ENCODE data around the gene PGLYRP1. TPM values are rescaled to one million over a fixed set of nuclear protein-coding genes. Genes with fewer than 3 reads are reported as not detected.

PGLYRP1 gene
- polyA plus RNA-seq, 1 of the 3 experiments (the other 2 are of a cell fraction) = not detected

DNA sequence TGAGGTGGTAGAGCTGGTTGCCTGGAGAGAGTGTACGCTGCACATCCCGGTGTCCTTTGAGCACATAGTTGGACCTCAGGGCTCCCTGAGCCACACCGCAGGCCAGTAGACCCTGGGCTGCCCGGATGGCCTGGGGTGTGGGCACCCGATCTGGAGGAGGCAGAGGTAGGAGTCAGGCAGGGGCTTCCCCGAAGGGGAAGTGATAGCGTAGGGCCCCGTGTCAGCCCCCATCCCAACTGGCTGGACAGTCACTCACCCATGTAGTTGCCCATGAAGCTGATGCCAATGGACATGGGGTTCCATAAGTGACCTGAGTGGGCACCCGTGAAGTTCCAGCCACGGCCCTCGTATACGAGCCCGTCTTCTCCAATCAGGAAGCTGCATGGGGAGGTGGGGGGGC is 3.6 kb downstream of the PGLYRP1 start:
- Histone ChIP-seq H3K27me3 (ENCODE audit: insufficient read depth) (no peaks in the 10 kb centered on the region), H3K9me3 (no peaks in the 10 kb centered on the region), H3K4me2 (no peak overlapping the region), H3F3A (replicated peaks; ENCODE audit: insufficient read depth) (peaks cover 18% of the 10 kb centered on the region), H3K79me2 (ENCODE audit: insufficient read depth) (no peaks in the 10 kb centered on the region), H3K4me3 (ENCODE audit: low read depth in 2 of 2, low read length in 1 of 2) (no peak overlapping the region), H3K9me2 (no peaks in the 10 kb centered on the region), H3K27ac (ENCODE audit: low read depth in 2 of 2, low read length in 1 of 2) (no peak overlapping the region), H3K36me3 (replicated peaks in 1 of 2; ENCODE audit: control insufficient read depth in 1 of 2, insufficient read depth in 2 of 2, low read length in 1 of 2) (no peaks in the 10 kb centered on the region), H4K20me1 (ENCODE audit: insufficient read depth) (peaks cover 33% of the 10 kb centered on the region), H2AFZ (ENCODE audit: low read depth) (no peak overlapping the region), H3K9ac (no peak overlapping the region), H3K4me1 (ENCODE audit: control insufficient read depth in 1 of 2, insufficient read depth in 2 of 2, low read depth in 1 of 2, low read length in 1 of 2) (peaks cover 0 to 21% of the 10 kb centered on the region in 2 experiments; a peak in 2 of 4 replicates)
- ChIA-PET CTCF (interaction anchor here (1.1 to 5.1 kb wide), 4 partner anchors 9 to 246 kb away, joined by 3 to 82 read pairs (median 14); no protein-coding TSS in a partner anchor), POLR2A (no interaction called here)
- WGBS (ENCODE audit: low lambda C conversion rate) = 95% methylated on average over 11 of the region's 13 CpGs
- no peak for DNase-seq
- TF ChIP-seq EP300 (IDR thresholded peaks at IDR 0.05; ENCODE audit: borderline replicate concordance in 1 of 2, low read depth in 1 of 2, low read length in 1 of 2) = no peak
- TF ChIP-seq CHD2 (IDR thresholded peaks at IDR 0.05; ENCODE audit: low read length, partially characterized antibody) = no peak
- TF ChIP-seq YY1 (IDR thresholded peaks at IDR 0.05; ENCODE audit: low read depth) = no peak
- TF ChIP-seq, protein P1, sequence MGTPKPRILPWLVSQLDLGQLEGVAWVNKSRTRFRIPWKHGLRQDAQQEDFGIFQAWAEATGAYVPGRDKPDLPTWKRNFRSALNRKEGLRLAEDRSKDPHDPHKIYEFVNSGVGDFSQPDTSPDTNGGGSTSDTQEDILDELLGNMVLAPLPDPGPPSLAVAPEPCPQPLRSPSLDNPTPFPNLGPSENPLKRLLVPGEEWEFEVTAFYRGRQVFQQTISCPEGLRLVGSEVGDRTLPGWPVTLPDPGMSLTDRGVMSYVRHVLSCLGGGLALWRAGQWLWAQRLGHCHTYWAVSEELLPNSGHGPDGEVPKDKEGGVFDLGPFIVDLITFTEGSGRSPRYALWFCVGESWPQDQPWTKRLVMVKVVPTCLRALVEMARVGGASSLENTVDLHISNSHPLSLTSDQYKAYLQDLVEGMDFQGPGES (IDR thresholded peaks at IDR 0.05; ENCODE audit: low read depth, low read length) = no peak
- no peak for TF ChIP-seq EZH2phosphoT487 (IDR thresholded peaks at IDR 0.05; ENCODE audit: borderline replicate concordance, low read depth)
- TF ChIP-seq MEF2A (IDR thresholded peaks at IDR 0.05; ENCODE audit: borderline replicate concordance, low read depth) = no peak

DNA sequence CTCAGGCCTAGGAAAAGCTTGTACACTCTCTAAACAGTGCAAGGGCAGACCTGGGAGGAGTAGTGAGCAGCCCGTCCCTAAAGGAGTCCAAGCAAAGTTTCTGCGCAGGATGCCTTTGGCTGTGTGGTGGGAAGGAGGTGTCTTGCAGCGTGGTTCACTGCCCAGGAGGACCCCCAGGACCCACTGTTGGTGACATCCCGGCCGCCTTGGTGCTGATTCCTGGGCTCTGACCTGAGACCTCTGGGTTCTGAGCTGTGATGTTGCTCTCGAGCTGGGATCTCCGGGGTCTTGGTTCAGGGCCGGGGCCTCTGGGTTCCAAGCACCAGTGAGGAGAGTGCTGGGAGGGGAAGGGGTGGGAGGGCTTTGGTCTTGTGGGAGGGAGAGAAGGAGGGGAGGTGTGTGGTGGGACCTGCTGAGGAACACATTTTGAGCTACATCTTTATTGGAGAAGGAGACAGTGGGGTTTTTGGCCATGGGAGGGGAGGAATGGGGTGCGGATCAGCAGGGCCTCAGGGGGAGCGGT is 4.1 kb downstream of the PGLYRP1 start:
- POLR2A ChIA-PET = no interaction called here
- TF ChIP-seq, protein P1 (IDR thresholded peaks at IDR 0.05; ENCODE audit: low read depth, low read length) = no peak
- TF ChIP-seq CHD2 (IDR thresholded peaks at IDR 0.05; ENCODE audit: low read length, partially characterized antibody) (no peak), MXI1 (IDR thresholded peaks at IDR 0.05; ENCODE audit: low read depth, low read length) (no peak), NFIC (IDR thresholded peaks at IDR 0.05; ENCODE audit: borderline replicate concordance) (no peak), NRF1 (IDR thresholded peaks at IDR 0.05; ENCODE audit: low read depth, low read length) (no peak), JUND (IDR thresholded peaks at IDR 0.05) (no peak), FOXM1 (IDR thresholded peaks at IDR 0.05; ENCODE audit: low read depth) (no peak), POLR2AphosphoS5 (IDR thresholded peaks at IDR 0.05; ENCODE audit: low read depth, low read length) (no peak)
- TF ChIP-seq, protein P2, sequence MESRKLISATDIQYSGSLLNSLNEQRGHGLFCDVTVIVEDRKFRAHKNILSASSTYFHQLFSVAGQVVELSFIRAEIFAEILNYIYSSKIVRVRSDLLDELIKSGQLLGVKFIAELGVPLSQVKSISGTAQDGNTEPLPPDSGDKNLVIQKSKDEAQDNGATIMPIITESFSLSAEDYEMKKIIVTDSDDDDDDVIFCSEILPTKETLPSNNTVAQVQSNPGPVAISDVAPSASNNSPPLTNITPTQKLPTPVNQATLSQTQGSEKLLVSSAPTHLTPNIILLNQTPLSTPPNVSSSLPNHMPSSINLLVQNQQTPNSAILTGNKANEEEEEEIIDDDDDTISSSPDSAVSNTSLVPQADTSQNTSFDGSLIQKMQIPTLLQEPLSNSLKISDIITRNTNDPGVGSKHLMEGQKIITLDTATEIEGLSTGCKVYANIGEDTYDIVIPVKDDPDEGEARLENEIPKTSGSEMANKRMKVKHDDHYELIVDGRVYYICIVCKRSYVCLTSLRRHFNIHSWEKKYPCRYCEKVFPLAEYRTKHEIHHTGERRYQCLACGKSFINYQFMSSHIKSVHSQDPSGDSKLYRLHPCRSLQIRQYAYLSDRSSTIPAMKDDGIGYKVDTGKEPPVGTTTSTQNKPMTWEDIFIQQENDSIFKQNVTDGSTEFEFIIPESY (IDR thresholded peaks at IDR 0.05; ENCODE audit: borderline replicate concordance, low read depth) = no peak
- CTCF ChIA-PET = interaction anchor here (1.1 to 5.1 kb wide), 4 partner anchors 9 to 246 kb away, joined by 3 to 82 read pairs (median 14); no protein-coding TSS in a partner anchor
- Histone ChIP-seq H3K9ac (no peak overlapping the region), H3K4me2 (no peak overlapping the region), H2AFZ (ENCODE audit: low read depth) (no peak overlapping the region), H3K9me2 (no peaks in the 10 kb centered on the region), H3K9me3 (no peaks in the 10 kb centered on the region), H3K27ac (ENCODE audit: low read depth in 2 of 2, low read length in 1 of 2) (no peak overlapping the region), H3K79me2 (ENCODE audit: insufficient read depth) (no peaks in the 10 kb centered on the region), H3K4me3 (ENCODE audit: low read depth in 2 of 2, low read length in 1 of 2) (no peak overlapping the region), H3F3A (replicated peaks; ENCODE audit: insufficient read depth) (peaks cover 20% of the 10 kb centered on the region), H3K27me3 (ENCODE audit: insufficient read depth) (no peaks in the 10 kb centered on the region), H3K36me3 (replicated peaks in 1 of 2; ENCODE audit: control insufficient read depth in 1 of 2, insufficient read depth in 2 of 2, low read length in 1 of 2) (no peaks in the 10 kb centered on the region), H4K20me1 (ENCODE audit: insufficient read depth) (peaks cover 34% of the 10 kb centered on the region), H3K4me1 (ENCODE audit: control insufficient read depth in 1 of 2, insufficient read depth in 2 of 2, low read depth in 1 of 2, low read length in 1 of 2) (peaks cover 0 to 22% of the 10 kb centered on the region in 2 experiments; a peak in 2 of 4 replicates)
- DNase-seq = no peak
- WGBS (ENCODE audit: low lambda C conversion rate) = 89% methylated on average over 8 of the region's 10 CpGs
